GM19455 (cell line): ENCODE data around the gene SUN5.

Experiments
- ATAC-seq: cut with Tn5 transposase; IDR thresholded peaks from one replicate; pipeline ENCODE4 v1.9.1; 2021; ENCODE audit not compliant: unreplicated experiment

The SUN5 gene

DNA sequence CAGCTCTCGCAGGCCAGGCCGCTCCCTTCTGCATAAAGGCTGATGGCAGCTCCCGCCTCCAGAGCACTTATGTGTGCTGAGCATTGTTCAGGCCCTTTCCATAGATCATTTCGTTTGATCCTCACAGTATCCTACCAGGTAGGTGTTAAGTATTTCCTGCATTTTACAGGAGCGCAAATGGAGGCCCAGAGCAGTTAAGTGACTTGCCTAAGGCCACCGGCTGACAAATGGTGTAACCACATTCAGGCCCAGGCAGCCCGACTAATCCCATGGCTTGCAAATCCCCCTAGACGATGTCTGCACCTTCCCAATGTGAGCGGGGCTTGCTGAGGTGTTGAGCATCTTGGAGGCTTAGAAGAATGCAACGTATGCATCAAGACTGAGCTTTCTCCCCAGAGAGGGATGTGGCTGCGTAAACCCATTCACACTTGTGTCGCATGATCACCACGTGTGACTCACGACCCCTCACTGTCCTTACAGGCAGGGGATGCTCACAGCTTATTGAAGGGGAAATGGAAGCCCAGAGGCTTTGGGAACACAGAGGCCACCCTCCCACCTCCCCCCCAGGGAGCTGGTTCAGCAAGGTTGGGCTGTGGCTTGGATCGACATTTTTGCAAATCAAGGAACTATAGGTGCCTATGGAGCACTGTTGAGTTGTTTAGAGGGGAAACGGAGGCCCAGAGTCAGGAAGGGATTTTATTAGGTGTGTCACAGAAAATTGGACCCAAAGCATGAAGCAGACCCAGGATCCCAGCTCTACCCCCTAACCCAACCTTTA is 10.3 kb upstream of the SUN5 start:
- ATAC-seq: no peak

DNA sequence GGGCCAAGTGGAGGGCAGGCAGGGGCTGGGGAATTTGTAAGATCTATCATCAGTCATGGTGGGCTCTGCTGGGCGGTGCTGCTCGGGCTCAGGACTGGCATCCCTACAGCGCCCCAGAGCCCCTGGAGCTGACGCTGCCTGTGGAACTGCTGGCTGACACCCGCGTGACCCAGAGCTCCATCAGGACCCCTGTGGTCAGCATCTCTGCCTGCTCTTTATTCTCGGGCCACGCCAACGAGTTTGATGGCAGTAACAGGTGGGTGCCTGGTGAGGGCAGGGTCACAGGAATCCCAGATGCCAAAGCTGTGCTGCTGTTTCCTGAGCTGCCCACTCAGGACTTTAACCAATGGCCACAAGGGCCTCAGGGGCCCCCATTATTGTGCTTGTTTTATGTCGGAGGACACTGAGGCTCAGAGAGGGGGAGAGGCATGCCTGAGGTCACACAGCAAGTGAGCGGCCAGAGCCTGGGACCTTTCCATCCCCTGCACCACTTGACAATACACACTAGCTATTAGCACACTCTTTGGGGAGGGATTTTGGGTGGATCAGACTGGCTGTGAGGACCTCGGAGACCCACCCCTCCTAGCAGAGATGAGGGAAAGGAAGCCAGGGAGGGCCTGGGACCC is 9.6 kb upstream of the SUN5 start:
- ATAC-seq: no peak

DNA sequence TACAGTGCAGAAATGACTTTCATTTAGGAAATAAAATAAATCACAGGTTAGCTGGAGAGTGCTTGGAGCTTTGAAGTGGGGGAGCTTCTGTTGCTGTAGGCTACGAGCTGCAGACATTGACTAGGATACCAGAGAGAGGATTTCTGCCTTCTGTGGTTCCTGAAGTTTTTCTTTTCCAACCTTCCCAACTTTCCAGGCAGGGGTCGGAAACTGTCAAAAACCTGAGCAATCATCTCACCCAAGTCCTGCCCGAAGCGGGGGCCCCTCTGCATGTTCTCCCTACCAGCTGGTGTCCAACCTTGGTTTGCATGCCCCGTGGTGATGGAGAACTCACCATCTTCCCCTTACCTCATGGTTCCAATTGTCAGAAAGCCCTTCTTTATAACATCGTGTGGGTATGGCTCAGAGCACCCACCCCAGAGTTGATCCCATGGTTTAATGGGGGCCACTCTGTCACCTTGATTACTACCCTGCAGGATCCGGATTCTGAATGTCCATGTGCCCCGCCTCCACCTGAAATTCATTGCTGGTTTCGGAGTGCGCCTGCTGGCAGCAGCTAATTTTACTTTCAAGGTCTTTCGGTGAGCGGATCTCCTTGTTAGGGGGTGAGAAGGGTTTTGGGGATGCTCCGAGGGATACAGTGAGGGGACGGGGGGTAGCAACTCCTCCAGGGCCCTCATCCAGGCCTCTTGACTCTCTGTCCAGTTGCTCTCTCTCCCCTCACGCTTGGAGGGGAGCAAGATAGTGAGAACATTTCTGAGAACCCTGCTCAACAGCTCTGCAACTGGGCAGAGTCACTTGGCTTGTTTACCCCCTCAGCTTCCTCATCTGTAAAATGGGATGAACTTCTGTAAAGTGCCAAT is 8.3 kb upstream of the SUN5 start:
- ATAC-seq: no peak

DNA sequence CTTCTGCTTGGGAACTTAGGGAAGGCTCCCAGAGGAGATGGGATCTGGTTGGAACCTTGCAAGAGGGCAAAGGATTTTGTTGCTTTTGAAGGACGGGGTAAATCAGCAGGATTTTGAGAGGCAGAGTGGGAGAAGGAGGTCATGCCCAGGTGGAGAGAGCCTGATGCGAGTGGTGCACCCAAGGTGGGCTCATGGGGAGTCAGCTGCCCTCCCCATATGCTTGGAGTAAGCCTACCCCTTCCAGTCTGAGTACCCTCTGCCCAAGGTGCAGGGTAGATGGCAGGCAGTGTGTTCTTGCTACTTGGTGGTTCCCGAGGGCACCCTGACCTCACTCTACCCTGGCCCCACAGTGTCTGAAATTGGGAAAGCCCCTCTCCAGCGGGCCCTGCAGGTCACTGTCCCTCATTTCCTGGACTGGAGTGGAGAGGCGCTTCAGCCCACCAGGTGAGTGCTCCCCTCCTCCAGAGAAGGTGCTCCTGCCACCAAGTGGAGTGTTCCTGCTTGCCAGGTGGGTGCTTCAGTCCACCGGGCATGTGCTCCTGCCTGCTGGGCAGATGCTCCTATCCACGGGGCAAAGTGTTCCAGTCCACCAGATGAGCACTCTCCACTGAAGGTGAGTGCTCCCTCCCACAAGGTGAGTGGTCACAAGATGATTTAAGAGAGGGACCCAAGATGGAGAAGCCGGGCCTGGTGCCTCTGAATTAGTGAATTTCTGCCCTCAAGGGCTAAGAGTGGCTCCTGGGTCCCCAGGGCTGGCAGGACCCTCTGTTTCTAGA is 6.6 kb upstream of the SUN5 start:
- ATAC-seq: no peak

DNA sequence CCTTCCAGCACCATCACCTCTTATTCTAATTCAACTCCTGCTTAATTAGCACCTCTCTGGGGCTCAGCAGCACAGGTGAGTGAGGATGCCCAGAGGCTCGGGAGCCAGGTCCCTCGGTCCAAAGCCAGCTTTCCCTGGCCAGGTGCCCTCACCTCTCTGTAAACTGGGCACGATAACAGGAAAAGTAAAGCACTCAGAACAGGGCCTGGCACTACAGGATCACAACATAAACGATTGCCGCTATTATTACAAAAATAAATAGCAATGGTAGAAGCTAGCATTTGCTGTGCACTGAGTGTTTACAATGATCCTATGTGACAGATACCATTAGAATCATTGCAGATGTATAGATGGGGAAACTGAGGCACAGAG is 5.9 kb upstream of the SUN5 start:
- ATAC-seq: no peak

DNA sequence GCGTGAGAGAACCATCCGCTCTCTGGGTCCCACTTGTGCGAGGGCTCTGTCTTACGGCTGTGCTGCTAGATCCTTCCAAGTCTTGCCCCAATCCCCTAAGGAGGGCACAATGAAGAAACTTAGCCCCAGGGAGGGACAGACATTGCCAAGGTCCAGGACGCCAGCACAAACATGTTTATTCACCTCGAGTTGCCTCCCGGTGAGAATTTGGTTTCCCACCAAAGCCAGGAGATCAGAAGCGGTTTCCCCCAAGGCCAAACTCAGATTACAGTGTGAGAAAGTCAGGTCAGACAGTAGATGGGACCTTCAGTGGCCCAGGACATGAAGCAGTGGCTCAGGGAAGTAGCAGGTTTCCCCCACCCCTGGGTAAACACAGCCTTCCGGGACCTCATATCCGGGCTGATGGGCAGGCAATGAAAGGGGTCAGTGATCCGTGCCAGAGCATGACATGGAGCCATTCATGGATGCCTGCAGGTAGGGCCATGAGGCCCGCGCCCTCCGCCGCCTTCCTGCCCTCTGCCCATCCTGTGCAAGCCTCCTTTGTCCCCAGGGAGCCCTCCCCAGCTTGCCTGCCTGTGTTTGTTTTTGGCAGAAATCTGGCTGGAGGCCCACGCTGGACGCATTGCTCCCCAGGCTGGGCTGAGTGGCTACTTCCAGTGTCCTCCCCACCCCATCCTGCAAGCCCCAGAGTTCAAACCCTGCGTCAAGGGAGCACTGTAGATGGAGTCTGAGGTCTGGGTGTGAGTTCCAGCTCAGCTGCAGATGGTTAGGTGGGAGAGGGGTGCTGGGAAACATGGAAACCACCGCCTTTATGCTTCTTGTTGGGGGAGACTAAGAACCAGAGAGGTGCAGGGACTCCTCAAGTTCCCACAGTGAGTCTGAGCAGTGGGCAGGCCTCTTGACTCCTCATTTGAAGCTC is 5.2 kb upstream of the SUN5 start:
- ATAC-seq: no peak

DNA sequence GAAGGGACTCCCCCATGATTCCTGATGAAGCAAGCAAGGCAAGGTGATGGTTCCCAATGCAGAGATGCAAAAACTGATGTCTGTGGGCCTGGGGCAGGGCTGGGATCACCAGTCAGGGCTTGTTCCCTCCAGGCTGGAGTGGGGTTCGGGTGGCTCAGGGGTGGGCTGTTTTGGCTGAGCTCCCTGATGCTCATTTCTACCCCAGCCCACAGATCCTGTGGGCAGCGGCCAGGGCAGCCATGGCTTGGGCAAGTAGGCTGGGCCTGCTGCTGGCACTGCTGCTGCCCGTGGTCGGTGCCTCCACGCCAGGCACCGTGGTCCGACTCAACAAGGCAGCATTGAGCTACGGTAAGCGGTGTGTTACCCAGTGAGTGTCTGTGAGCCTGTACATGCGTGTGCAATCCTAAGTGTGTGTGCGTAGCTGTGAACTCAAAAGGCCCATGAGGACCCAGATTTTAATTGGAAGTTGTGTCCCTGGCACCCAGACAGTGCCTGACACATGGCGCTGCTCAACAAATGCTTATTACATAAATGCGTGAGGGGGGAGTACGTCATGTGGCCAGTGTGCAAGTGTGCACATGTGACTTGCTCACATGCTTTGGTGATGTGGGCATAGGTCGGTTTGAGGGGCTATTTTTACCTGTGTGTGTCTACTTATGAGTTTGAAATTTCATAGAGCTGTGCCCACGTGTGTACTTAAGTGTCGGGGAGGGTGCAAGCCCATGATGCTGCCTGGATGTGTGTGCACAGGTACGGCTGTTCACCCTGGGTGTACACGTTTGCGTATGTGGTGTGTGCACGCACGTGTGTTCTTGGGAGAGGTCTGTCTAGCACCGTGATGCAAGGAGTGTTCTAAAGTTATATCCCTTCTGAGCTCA is 4.3 kb upstream of the SUN5 start:
- ATAC-seq: no peak

DNA sequence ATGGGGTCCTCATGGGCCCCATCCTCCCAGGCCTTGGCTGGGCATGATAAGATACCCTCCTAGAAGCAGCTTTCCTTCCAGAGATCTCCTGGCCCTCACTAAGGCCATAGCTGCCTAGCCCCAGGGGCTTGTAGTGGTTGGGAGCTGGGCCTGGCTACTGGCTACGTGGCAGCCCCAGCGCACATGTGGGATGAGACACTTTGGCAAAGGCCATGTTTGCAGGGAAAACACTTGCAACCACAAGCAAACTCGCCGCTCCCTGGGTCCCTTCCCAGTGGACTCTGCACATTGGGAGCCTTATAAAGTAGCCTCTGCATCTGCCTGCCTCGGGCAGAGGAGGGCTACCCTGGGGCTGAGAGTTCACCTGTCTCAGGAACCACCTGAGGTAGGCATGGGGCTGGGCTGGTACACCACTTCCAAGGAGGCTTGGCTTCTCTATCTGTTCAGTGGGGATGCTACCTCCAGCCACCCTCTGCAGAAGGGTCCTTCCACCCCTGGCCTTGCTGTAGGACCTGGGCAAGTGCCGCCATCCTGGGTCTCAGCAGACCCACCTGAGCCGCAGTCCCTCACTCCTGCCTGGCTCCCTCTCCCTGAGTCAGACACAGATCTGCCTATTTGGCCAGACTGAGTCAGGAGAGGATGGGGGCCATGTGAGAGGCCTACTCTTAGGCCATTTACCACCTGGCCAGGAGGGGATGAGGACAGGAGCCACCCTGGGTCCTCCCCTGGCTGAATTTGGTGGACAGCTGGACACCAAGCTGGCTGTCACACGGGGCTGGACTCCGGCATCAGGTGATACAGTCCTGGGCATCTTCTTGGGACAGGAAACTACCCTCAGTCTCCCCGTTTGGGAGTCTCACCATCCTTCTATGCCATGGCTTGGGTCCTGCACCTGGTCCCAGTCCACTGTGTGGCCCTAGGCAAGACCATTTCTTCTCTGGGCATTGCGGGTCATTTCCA is 3.4 kb upstream of the SUN5 start, which contains the start of gene BPIFB2:
Gene BPIFB2 (plus strand): TSS at position 329 of the 960 bp plus-strand sequence. CDS start 871 bp downstream, outside the sequence.
- no peak for ATAC-seq

DNA sequence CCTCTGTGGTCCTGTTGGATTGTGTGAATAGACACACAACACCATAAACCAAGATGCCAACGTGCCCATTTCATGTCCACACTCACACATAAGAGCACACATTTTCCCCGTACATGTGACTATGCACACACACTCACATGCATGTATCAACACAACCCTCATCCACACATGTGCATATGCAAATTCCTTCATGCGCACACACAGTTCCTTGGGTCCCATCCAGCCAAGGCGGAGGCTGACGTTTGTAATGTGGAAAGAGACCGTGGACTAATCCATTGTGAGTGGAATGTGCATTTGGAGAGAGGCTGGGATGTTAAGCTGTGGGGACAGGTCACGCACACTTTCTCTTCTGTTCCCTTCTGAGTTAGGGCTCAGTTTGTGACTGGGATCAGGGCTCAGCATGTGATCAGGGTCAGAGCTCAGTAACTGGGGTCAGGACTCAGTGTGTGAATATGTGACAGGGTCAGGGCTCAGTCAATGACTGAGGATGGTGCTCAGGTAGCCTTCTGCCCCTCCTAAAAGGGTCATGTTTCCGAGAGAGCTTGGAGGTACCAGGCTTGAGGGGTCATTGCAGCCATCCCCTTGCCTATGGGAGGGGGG is 2.6 kb upstream of the SUN5 start:
- no peak for ATAC-seq

DNA sequence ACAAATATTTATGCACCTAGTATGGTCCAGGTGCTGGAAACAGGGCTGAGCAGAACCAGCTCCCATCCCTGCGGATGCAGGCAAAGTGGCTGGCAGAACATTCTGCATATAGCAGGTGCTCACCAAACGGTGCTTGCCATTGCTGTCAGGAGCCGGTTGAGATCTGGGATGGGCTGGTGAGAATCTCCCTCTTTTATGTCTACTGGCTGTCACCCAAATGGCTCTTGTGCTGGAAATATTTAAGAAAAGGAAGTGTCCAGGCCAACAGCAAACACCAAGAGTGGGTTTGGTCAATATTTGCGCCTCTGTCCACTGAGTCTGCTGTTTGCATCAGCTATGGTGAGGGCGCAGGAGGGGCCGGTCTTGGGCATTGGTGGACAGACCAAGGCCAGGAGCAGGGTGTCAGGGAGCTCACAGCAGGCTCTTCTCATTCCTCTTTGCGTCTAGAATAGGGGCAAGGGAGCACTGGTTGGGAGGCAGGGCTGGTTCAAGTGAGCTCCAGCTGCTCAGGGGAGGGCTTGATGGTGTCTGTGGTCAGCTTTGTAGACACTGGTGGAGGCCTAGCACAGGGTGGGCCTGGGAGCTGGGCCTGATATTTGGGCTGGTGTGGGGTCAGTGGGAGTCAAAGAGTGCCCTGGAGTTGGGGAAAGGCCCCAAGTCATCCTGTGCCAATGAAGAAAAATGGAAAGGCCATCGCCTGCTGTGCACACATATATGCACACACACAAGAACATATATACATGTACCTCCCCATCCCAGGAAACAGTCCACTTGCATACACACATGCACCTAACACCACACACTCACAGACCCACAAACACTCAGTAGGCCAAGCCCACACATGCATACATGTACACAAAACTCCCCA is 1.9 kb upstream of the SUN5 start:
- no peak for ATAC-seq

DNA sequence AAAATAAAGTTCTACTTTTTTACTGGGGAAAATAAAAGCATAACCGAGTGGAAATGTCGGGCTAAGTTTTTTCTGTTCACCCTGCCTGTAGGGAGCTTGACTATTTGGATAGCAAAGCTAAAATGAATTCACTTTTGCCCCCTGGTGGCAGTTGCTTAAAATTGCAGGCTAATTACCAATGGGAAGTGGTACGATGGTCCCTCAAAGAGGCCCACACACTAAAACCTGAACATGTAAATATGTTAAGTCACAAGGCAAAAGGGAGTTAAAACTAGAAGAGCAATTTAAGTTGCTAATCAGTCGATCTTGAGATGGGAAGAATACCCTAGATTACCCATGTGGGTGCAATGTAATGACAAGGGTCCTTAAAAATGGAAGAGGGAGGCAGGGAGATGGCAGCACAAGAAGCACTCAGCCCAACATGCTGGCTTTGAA is 916 bp upstream of the SUN5 start:
- ATAC-seq: no peak

DNA sequence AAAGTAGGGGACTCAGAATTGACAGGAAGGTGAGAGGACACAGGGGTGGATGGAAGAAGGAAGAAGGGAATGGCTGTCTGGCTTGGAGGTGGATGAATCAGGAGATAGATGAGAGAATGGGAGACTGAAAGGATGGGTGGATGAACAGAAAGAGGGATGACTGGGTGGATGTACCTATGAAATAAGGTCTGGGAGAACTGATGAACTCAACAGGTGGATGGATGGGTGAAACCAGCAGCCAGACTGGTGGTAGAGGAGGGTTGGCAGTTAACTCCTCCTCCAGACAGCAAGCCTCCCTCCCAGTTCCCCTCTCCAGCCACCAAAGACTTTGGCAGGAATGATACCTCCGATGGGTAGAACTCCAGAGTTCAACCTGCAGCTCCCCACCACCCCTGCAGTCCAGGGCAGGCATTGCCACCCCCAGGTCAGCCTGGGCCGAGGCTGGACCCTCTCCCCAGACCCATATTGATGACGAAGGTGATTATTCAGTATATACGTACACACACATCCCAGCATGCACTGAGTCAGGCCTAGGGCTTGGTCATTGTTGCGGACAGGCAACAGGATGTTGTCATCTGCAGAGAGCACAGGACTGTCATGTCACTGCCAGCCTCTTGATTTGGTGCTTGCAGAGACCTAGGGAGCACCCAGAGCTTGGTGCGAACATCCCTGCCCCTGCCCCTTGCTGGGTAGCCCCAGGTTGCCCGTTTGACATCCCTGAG is 2.0 kb downstream of the SUN5 start:
- no peak for ATAC-seq

DNA sequence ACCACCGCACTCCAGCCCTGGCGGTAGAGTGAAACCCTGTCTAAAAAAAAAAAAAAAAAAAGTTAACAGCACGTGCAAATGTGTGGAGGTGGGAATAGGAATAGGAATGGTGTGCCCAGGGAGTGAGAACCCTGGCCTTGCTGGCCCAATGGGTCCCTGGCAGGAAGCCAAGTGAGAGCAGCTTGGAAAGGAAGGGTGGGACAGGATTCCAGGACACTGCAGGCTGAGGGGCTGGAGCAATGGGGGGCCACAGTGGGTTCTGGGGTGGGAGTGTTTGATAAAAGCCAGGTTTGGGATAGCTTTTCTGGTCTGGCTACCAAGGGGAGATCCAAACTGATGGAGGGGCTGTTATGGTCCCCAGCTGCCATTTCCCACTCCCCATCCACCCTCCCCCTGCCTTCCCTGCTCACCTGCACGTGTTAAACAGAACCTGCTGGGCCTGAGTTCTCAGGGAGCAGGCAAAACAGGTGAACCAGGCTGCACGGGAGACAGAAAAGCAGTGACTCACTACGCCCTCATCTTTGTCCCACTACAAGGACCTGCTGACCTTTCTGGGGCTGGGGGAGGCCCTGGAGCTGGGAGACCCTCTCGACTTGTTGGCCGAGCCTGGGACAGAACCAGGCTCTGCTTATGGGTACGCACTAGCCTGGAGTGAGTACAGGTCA is 3.3 kb downstream of the SUN5 start:
- no peak for ATAC-seq

DNA sequence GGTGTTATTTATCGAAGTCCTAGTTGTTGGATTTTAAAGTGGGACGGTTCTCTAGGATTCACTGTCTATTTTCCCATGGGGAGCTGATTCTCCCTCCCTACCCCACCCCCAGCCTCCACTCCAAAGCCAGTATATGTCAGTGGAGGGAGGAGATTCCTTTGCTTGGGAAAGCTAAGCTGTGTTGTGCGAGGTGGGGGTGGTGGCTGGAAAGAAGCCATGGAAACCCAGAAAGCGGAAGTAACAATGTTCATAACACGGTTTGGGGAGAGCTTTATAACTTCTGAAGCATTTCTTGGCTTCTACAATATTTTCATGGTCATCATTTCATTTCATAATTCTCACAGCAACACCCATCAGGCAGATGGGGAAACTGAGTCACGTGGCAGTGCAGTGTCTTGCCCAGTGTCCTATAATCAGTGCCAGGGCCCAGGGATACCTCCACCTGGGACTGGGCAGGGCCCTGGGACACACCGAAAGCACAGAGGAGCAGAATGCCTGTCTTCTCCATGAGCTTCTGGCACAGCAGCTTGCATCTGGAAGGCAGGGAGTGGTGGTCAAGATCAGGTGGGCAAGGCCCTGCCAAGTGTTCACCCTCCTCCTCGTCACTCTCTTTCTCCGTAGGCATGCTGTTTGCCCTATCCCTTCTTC is 4.5 kb downstream of the SUN5 start:
- ATAC-seq: no peak

DNA sequence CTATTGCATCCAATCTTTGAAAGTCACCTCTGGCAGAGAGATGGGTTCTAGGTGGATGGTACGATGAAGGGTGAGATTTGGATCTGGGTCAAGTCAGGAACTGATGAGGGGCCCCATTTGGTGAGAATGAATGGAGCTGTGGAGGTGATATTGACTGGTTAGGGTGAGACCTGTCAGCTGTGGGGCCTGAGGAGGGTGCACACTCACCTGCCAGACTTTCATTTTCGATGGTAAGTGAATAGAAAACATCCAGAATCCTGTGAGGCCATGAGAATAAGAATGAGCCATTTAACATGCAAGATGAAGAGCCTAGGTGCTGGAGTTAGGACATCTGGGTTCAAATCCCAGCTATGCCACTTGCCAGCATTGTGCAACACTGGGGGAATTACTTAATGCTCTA is 6.8 kb downstream of the SUN5 start:
- ATAC-seq: no peak
